ENCODE data around the gene KRT9. TPM values are rescaled to one million over a fixed set of nuclear protein-coding genes. Genes with fewer than 3 reads are reported as not detected.

KRT9 gene
- total RNA-seq, 2 experiments from 2014 or later = not detected

GRCh38 chr17:41539979-41540701 is 31.7 kb downstream of the KRT9 start:
- ChIA-PET CTCF (interaction anchor here (1.7 kb wide), 1 partner anchor 9 kb away, joined by 17 read pairs; no protein-coding TSS in a partner anchor), POLR2A (interaction anchor here (1.8 kb wide), 1 partner anchor 12 kb away, joined by 4 read pairs; no protein-coding TSS in a partner anchor)
- no peaks in the 10 kb centered on the region for H3K9me3 Mint-ChIP-seq
- H3K36me3 Mint-ChIP-seq (ENCODE audit: low read depth) = no peaks in the 10 kb centered on the region
- H3K27me3 Mint-ChIP-seq = peaks cover 8% of the 10 kb centered on the region
- no peak overlapping the region for H3K27ac Mint-ChIP-seq
- no peaks in the 10 kb centered on the region for H3K4me1 Mint-ChIP-seq (ENCODE audit: low read depth)
- ATAC-seq = no peak
- DNase-seq = no peak
- intact Hi-C loops (cut with micrococcal nuclease) = no loop called here
- TF ChIP-seq, protein P1, sequence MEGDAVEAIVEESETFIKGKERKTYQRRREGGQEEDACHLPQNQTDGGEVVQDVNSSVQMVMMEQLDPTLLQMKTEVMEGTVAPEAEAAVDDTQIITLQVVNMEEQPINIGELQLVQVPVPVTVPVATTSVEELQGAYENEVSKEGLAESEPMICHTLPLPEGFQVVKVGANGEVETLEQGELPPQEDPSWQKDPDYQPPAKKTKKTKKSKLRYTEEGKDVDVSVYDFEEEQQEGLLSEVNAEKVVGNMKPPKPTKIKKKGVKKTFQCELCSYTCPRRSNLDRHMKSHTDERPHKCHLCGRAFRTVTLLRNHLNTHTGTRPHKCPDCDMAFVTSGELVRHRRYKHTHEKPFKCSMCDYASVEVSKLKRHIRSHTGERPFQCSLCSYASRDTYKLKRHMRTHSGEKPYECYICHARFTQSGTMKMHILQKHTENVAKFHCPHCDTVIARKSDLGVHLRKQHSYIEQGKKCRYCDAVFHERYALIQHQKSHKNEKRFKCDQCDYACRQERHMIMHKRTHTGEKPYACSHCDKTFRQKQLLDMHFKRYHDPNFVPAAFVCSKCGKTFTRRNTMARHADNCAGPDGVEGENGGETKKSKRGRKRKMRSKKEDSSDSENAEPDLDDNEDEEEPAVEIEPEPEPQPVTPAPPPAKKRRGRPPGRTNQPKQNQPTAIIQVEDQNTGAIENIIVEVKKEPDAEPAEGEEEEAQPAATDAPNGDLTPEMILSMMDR (IDR thresholded peaks at IDR 0.05) = no peak
- H3K4me3 Mint-ChIP-seq = no peak overlapping the region

DNA sequence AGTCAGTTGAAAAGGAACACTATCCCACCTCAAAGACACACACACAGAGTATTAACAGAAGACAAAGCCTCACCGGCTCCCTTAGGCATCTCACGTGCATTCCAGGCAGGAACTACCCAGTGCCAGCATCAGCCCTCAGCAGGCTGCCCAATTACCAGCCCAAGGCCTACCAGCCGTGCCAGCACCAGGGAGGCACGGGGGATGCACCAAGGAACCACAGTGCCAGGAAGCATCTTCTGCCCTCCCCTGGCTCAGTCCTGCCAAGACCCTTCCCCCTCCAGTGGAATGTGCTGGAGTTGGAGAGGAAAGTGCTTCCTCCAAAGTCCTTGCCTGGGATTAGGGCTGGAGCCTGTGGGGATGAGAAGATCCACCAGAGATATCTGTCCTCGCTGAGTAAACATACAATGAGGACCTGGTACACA is 32.8 kb downstream of the KRT9 start:
- no peaks in the 10 kb centered on the region for H3K36me3 Mint-ChIP-seq (ENCODE audit: low read depth)
- intact Hi-C loops (cut with micrococcal nuclease) = no loop called here
- H3K27ac Mint-ChIP-seq = no peak overlapping the region
- H3K4me3 Mint-ChIP-seq = no peak overlapping the region
- ChIA-PET POLR2A (no interaction called here), CTCF (no interaction called here)
- TF ChIP-seq, protein P1 (IDR thresholded peaks at IDR 0.05) = no peak
- peaks cover 9% of the 10 kb centered on the region for H3K27me3 Mint-ChIP-seq
- H3K9me3 Mint-ChIP-seq = no peaks in the 10 kb centered on the region
- ATAC-seq (no peak), DNase-seq (no peak)
- H3K4me1 Mint-ChIP-seq (ENCODE audit: low read depth) = no peaks in the 10 kb centered on the region

GRCh38 chr17:41538565-41538991 is 33.3 kb downstream of the KRT9 start:
- POLR2A ChIA-PET = no interaction called here
- H3K4me3 Mint-ChIP-seq = no peak overlapping the region
- no peak for ATAC-seq
- H3K27me3 Mint-ChIP-seq = peaks cover 12% of the 10 kb centered on the region
- H3K9me3 Mint-ChIP-seq = no peaks in the 10 kb centered on the region
- no peaks in the 10 kb centered on the region for H3K36me3 Mint-ChIP-seq (ENCODE audit: low read depth)
- CTCF ChIA-PET = interaction anchor here (1.4 kb wide), 1 partner anchor 11 kb away, joined by 6 read pairs; no protein-coding TSS in a partner anchor
- no peak for DNase-seq
- no peak overlapping the region for H3K27ac Mint-ChIP-seq
- intact Hi-C loops (cut with micrococcal nuclease) = no loop called here
- TF ChIP-seq, protein P1 (IDR thresholded peaks at IDR 0.05) = no peak
- no peaks in the 10 kb centered on the region for H3K4me1 Mint-ChIP-seq (ENCODE audit: low read depth)

DNA sequence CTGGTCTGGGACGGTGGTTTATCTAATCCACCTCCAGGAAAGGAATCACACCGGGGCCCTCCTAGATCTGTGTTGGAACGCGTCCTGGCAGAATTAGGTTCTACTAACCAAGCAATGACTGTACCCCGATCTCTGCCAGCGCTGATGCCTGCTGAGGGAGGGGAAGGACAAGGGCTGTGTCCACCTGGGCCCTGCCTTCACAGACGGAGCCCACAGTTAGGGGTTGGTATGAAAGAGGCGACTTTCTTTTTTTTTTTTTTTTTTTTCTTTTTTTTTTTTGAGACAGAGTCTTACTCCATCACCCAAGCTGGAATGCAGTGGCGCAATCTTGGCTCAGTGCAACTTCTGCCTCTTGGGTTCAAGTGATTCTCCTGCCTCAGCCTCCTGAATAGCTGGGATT is 33.9 kb downstream of the KRT9 start:
- POLR2A ChIA-PET = no interaction called here
- no peak for ATAC-seq
- DNase-seq = no peak
- no peak overlapping the region for H3K4me3 Mint-ChIP-seq
- H3K9me3 Mint-ChIP-seq = no peaks in the 10 kb centered on the region
- CTCF ChIA-PET = interaction anchor here (1.4 kb wide), 1 partner anchor 11 kb away, joined by 6 read pairs; no protein-coding TSS in a partner anchor
- TF ChIP-seq, protein P1 (IDR thresholded peaks at IDR 0.05) = no peak
- intact Hi-C loops (cut with micrococcal nuclease) = no loop called here
- peaks cover 15% of the 10 kb centered on the region for H3K27me3 Mint-ChIP-seq
- H3K27ac Mint-ChIP-seq = no peak overlapping the region
- no peaks in the 10 kb centered on the region for H3K4me1 Mint-ChIP-seq (ENCODE audit: low read depth)
- H3K36me3 Mint-ChIP-seq (ENCODE audit: low read depth) = no peaks in the 10 kb centered on the region

GRCh38 chr17:41537614-41537954 is 34.3 kb downstream of the KRT9 start:
- no peaks in the 10 kb centered on the region for H3K9me3 Mint-ChIP-seq
- DNase-seq = no peak
- H3K4me1 Mint-ChIP-seq (ENCODE audit: low read depth) = no peaks in the 10 kb centered on the region
- H3K36me3 Mint-ChIP-seq (ENCODE audit: low read depth) = no peaks in the 10 kb centered on the region
- ChIA-PET POLR2A (no interaction called here), CTCF (interaction anchor here (1.4 kb wide), 2 partner anchors 12 to 125 kb away, joined by 4 to 6 read pairs; no protein-coding TSS in a partner anchor)
- H3K27ac Mint-ChIP-seq = no peak overlapping the region
- no peak for ATAC-seq
- no peak overlapping the region for H3K4me3 Mint-ChIP-seq
- intact Hi-C loops (cut with micrococcal nuclease) = no loop called here
- H3K27me3 Mint-ChIP-seq = peaks cover 20% of the 10 kb centered on the region
- TF ChIP-seq, protein P1 (IDR thresholded peaks at IDR 0.05) = no peak
